ENCODE results near the gene SCO2. TPM values are rescaled to one million over a fixed set of nuclear protein-coding genes. Genes with fewer than 3 reads are reported as not detected.

SCO2 gene
- total RNA-seq, 1 experiment from 2014 or later = 1.6 TPM

DNA sequence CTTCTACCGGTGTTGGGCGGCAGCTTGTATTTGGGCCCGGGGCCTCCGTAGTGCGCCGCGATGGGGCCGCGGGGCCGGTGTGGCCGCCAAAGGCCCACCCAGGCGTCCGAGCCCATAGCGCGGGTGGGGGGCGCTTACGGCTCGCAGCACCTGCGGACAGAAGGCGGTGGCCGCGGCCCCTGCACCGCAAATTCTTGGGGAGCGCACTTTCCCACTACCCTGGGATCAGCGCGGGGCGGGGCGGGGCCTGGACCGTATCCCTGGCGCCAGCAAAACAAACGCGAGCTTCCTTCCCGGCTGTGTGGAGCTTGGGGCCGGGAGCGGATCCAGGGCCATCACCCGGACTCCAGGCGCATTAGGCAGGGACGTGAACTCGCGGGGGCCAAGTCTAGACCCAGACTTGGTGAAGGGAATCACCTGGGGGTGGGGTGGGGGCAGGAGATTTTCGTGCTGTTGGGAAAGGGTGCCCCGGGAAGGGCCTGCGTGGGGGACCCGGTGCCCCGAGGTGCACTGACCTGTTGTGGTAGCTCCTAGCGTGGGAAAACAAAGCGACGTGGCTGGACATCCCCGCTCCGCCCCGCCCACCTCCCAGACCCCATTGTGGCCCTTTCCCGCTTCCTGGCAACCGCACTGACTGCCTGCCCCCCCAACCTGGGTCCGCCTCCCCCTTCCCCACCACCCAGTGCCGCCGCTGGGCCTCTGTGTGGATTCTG, 6.7 kb upstream of the SCO2 start:
- peak; percentile 81 for DNase-seq (ENCODE audit: low read depth)

DNA sequence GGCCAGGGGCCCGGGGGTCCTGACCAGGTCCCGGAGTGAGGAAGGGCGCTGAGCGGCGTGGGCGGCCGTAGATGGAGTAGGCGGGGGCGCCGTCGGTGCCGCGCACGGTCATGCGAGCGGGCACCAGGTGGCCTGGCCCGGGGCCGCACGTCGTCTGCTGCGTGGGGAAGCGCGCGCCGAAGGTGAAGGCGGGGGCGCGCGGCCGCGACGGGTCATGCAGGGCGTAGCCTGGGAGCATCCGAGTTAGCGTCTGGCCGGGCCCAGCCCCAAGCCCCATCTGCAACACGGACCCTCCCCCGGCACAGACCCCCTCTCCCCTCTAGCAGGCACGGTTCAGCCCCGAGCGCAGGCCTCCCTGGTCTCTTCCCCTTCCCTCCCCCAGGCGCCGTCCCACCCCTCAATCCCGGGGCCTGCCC, 6.2 kb upstream of the SCO2 start:
- peak; percentile 68 for DNase-seq (ENCODE audit: low read depth)

DNA sequence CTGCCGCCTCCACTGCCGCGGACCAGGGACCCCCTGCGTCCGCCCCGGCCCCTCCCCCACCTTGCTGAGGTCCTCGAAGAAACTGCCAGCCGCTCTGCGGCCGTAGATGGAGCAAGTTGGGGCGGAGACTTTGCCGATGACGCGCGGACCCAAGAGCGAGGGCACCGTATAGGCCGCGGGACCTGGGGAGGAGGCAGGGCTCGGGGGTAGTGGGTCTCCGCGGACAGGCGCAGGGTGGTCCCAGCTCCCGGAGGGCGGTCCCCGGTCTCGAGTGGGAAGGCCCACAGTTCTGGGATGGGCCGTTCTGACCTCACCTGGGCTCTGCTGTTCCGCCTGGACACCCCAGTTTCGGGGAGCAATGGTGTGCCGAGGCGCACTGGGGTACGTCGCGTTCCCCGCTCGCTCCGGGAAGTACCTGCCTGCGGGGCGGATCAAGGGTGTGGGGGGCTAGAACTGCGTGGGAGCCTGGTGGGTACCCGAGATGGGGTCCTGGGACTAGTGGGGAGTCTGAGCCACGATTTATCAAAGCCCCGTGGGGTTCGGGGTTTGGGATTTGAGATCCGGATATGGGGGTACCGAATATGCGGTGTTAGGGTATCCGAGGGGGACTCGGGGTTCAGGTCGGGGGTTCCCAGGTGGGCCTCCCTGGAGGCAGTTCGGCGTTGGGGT, 5.6 kb upstream of the SCO2 start:
- peak; percentile 84 for DNase-seq (ENCODE audit: low read depth)

DNA sequence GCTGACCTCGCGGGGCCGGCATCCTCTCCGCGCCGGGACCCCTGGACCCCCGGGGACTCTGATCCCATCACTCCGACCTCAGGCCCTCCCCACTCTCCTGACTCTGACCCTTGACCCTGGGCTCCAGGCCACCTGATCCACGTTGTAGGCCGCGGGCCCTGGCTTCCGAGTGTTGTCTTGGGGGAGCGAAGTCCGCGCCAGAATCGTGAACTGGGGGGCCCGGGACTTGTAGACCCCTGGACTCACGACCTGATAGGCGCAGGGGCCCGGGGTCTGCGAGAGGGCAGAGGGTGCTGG, 5.1 kb upstream of the SCO2 start:
- DNase-seq (ENCODE audit: low read depth) = no peak

DNA sequence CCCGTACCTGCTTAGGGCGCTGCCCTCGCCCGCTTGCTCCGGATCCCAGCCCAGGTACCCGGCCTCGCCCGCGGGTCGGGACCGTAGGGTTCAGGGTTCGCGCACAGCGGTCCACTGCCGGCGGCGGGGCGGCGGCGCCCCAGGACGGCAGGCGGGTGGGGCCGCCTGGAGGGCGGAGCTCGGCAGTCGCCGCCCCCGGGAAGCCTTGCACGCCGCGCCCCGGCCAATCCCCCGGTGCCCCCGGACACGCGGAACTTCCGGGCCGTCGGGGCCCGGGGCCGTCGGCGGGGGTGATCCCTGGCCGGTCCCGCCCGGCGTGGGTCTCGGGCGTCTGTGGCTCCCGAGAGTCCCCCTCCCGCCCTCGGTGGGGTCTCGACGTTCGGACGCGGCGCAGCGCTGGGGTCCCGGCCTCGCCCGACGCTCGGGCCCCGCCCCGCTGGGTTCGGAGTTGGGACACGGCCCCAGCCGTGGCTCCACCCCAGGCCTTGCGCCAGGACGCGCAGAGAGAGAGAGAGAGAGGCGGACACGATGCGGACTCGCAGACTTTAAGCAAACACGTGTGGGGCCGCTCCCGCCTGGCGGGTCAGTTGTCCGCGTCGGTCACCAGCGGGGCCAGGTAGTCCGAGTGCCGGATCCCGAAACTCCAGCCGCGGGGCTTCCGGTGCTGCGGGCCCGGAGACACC, 4.6 kb upstream of the SCO2 start, which contains the start of gene TYMP:
Gene TYMP, minus strand, starts transcription at position 116 of the 683 bp plus-strand sequence. CDS start 303 bp downstream, outside the sequence.
- DNase-seq (ENCODE audit: low read depth) = peak; percentile 81

DNA sequence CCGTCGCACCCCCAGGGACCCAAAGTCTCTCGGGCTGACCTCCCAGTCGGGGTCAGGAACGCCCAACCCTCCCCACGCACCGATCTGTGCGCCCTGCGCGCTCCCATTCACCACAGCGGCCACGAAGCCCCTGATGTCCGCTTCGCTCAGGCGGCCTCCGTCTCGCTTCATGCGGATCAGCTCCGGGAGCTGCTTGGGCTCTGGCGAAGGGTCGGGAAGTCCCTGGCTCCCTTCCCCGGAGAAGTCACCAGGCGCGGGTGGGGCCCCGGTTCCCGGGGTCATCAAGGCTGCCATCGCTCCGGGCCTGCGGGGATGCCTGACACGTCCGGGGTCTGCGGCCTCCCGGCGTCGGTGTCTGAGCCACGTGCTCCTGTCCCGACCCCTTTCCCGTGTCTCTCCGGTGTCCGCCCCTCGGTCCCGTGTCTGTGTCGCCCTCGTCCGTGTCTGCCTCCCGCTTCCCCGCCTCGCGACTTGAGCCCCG, 4.1 kb upstream of the SCO2 start:
- no peak for DNase-seq (ENCODE audit: low read depth)

DNA sequence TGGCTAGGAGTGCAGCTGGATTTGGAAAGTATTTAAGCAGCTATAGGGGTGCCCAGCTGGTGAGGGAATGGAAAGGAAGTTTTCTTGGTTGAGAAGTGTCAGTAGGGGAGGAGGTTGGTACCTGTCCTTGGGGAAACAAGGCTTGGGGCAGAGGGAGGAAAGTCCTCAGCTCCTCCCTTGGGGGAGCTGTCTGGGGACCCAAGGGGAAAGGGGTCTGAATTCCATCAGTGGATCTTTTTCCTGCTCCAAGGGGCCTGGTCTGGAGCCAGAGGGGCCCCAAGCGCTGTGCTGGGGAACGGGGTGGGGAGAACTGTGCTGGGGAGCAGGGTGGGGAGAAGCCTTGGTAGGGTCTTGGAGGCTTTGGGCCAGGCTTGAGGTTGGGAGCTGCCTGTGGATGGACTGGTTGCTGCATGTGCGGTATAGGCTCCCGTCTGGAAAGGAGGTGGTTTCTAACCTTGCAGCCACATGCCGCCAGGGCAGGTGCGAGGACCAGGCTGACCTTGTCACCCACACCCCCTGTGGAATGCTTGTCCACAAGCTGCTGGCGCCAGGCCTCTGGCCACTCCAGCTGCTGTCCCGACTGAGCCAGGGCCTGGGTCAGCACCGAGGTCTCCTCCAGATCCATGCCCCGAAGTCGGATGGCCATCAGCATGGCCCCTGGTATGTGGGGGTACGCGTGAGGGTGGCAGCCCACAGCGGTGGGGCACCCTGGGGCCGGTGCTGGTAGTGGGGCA, 3.5 kb upstream of the SCO2 start:
- DNase-seq (ENCODE audit: low read depth) = no peak

DNA sequence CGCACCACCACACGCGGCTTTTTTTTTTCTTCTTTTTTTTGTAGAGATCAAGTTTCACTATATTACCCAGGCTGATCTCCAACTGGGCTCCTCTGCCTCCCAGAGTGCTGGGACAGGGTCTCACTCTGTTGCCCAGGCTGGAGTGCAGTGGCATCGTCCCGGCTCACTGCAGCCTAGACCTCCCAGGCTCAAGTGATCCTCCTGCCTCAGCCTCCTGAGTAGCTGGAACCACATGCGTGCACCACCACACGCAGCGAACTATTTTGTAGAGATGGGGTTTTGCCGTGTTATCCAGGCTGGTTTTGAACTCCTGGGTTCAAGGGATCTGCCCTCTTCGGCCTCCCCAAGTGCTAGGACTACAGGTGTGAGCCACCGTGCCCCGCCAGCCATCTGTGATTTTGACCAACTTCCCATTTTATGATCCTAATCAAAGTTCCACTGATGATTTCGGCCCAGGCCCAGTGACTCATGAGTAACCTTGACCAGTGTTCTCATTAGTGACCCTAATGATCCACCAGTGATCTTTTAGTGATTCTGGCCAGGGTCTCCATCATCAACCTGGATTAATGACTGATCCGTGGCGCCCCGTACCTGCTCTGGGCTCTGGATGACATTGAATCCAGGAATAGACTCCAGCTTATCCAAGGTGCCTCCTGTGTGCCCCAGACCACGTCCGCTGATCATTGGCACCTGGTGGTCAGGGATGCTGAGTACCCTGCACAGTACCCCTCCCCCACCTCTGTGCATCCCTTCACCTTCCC, 2.7 kb upstream of the SCO2 start:
- DNase-seq (ENCODE audit: low read depth) = no peak

DNA sequence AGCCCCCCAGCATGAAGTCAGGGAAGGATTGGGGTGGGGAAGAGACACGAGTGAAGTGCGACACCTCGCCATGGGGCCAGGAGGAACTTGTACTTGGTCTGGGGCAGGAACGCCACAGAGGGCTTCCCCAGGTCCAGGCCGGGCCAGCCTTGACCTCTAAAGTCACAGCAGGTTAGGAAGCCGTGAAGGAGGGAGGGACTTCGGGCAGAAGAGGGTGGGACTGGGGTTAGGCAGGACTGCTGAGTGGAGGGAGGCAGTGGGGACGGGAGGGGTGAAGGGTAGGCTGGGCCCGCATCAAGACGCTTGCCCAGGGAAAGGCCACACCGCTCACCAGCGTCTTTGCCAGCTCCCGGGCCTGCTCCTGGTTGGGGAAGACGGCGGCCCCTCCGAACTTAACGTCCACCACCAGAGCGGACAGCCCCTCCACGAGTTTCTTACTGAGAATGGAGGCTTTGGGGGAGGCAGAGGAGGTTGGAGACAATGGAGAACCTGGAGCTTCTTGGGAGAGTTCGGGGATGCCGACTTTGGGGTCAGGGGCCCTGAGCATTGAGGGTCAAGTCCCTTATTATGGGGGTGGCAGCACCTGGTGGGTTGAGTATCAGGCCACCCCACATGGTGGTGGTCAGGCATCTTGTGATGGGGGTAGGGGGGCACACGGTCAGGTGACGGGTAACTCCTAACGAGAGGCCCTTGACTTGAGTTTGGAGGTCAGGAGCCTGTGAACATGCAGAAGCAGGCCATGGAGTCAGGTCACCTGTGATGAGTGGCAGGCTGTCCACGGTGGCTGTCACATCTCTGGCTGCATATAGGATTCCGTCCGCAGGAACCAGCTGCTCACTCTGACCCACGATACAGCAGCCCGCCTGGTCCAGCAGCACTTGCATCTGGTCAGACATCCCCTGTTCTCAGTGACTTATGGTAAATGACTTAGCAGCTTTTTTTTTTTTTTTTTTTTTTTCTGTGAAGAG, 1.7 kb upstream of the SCO2 start:
- DNase-seq (ENCODE audit: low read depth) = no peak

DNA sequence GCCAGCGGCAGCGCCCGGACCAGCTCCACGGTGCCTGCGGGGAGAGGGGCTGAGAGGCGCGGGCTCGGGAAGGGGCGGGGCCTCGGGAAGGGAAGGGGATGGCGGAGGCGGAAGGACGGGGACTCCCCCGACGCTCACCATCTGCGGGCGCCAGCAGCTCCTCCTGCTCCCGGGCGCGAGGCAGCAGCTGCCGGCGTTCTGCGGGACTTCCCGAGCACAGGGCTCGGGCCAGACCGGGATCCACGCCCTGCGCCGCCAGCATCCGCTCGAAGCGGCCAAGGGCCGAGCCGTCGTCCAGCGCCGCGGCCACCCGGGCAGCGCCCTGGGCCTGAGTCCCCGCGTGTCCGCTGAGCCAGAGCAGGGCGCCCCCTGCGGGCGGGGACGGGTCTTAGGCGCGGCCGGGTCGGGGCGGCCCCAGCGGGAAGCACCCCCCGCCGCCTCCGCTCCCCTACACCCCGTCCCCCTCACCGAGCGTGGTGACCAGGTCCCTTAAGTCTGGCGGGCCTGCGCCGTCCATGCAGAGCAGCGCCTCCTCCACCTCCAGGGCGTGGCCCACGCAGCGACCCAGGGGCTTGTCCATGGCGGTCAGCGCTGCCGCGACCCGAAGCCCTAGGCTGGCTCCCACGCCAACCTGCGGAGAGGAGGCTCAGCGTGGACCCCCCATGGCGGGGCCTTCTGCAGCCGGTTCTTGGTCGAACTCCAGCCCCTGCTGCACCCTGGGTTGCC, 873 bp upstream of the SCO2 start:
- peak; percentile 69 for DNase-seq (ENCODE audit: low read depth)

DNA sequence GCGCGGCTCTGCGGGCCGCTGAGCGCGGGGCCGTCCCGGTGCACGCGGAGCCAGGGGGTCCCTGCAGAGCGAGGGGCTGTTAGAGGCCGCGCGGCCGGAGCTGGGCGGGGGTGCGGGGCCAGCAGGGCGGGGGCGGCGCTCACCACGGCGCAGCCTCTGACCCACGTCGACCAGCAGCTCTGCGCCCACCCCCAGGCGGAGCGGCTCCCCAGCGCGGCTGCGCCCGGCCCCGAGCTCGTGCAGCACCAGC, 385 bp upstream of the SCO2 start:
- no peak for DNase-seq (ENCODE audit: low read depth)

DNA sequence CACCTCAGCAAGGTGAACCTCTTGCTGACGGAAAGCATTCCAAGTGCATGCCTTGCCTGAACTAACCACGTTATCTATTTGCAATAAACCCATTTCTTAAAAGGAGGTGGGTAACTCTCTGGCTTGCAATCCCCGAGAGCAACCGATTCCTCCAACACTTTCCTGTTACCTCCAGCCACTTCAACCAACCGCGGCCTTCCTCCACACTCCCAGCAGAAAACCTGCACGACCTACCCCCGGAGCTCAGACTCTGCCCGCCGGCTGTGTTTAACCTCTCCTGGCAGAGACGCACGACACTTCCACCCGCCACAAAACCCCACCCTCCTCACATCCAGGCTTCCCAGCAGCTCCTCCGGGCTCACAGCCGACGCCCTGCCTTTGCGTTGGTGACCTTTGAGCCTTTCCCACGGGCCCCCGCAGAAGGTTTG, 708 bp downstream of the SCO2 start:
- DNase-seq (ENCODE audit: low read depth) = no peak

DNA sequence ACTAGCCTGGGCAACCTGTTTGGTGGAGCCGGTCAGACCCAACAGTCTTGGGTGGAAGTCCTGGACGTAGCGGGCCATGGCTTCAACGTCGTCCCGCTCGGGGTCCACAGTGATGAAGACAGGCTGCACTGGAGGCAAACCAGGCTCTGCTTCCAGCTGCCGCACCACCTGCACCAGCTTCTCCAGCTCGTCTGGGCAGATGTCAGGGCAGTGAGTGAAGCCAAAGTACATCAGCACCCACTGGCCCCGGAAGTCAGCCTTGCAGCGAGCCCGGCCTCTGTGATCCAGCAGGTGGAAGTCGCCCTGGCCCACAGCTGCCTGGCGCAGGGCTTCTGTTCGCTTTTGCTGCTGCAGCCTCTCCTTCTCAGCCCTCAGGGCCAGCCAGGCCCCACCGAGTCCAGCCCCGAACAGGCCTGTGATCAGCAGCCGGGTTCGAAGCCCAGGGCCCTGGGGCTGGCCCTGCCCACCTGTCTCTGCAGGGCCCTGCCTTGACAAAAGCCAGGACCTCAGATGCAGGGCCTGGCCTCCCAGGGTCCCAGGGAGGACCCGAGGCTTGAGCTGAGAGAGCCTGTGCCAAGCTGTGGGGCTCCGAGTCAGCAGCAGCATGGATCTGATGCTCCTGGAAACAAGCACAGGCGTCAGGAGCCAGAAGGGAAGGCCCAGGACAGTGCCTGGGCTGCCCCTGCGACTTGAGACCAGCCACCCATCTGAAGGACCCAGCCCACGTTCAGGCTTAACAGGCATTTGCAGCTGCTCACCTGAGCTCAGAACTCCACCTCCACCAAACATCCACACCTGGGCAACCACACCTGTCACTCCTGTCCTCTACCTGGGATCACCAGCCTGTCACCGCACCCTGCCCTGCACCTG, 1.4 kb downstream of the SCO2 start:
- DNase-seq (ENCODE audit: low read depth) = no peak

DNA sequence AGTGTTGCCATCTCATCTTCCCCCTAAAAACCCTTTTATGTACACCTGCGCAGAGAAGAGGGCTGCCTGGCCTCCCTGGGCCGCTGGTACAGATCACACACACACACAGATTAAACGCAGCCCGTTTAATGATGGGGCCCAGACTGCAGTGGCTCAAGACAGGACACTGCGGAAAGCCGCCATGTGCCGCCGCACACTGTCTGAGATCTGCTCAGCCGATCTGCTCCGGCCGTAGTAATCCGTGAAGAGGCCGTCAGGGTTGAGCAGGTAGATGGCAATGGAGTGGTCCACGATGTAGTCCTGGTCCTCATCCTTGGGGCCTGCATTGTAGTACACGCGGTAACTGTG, 2.0 kb downstream of the SCO2 start:
- DNase-seq (ENCODE audit: low read depth) = no peak

DNA sequence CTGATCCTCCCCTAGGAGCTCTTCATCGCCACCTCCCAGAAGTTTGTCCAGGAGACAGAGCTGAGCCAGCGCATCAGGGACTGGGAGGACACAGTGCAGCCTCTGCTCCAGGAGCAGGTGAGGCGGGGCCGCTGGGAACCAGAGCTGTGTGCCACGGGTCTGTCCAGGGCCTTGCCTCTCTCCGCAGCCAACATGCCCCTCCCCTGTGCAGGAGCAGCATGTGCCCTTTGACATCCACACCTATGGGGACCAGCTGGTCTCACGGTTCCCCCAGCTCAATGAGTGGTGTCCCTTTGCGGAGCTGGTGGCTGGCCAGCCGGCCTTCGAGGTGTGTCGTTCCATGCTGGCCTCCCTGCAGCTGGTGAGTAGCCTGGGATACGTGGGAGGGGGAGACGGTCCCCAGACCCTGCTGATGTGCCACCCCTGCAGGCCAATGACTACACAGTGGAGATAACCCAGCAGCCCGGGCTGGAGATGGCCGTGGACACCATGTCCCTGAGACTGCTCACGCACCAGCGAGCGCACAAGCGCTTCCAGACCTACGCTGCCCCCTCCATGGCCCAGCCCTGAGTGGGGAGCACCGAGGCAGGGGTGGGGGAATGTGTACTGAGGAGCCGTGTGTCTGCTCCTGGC, 2.5 kb downstream of the SCO2 start:
- DNase-seq (ENCODE audit: low read depth) = no peak

DNA sequence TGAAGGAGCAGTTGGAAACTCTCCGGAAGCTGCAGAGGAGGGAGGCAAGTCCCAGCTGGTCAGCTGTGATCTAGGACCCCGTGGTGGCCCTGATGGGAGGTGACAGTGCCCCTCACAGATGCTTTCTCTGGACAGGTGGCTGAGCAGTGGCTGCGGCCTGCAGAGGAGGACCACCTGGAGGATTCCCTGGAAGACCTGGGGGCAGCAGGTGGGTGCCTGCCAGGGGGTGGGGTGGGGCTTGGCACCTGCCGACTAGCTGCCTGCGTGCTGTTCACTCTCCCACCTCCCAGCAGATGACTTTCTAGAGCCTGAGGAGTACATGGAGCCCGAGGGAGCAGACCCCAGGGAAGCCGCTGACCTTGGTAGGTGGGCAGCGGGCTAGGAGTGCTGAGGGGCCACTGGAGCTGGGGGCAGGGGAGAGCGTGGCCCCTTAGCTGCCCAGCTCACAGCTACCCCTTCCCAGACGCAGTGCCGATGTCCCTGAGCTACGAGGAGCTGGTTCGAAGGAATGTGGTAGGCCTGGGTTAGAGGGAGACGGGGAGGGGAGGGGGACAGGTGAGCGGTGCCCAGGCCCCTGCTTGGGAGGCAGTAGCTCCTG, 3.1 kb downstream of the SCO2 start:
- no peak for DNase-seq (ENCODE audit: low read depth)

DNA sequence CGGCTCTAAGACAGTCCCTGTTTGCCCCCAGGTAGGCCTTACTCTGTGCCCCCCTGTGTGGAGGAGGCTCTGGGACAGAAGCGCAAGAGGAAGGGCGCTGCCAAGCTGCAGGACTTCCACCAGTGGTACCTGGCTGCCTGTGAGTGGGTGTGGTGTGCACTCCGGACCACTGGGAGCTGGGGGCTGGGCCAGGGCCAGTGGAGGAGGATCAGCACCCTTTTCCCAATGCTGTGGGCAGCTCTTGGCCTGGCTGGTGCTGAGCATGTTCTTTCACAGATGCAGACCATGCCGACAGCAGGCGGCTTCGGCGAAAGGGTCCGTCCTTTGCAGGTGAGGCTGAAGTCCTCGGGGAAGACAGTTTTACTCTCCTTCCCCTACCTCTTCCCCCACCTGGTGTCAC, 3.7 kb downstream of the SCO2 start:
- no peak for DNase-seq (ENCODE audit: low read depth)

DNA sequence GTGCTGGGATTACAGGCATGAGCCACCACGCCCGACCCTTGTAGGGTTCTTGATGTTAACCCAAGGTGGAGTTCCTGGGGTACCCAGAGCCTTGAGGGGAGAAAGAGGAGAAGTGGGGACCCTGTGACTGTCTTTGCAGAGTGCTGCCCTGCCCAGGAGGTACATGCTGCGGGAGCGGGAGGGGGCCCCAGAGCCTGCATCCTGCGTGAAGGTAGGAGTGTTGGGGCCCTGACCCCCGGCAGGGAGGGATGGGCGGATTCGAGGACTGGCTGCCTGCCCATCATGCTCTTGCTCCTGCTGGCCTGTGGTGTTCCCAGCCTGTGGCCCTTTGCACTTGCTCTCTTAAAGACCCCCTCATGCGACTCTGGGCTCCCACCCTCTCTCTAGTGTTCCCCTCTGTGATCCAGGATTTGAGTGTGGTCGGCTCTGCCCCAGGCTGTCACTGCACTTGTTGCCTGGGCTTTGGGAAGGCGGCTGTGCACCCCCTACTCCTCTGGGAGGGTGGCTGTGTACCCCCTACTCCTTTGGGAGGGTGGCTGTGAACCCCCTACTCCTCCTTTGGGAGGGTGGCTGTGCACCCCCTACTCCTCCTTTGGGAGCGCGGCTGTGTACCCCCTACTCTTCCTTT, 4.5 kb downstream of the SCO2 start:
- no peak for DNase-seq (ENCODE audit: low read depth)
